Umbilical cord (tissue), 2 donors: Measurements from ENCODE around the gene GATA2. TPM values are rescaled to one million over a fixed set of nuclear protein-coding genes. Genes with fewer than 3 reads are reported as not detected.
A peak's percentile ranks its signal among the peaks of the same experiment; 100 is the strongest.

Experiments
- DNase-seq: peaks from one replicate; pipeline ENCODE4 v3.0.0-alpha.2; 2015; ENCODE audit warnings: low spot score
- total RNA-seq: library from RNA; depleted of rRNA; stranded (reverse); fragments of >200 nt; gene quantifications from one replicate; pipeline ENCODE4 v1.2.3, GENCODE V29; 2014; ENCODE audit warnings: low replicate concordance; ENCODE audit not compliant: insufficient read depth

GATA2 gene
- total RNA-seq, 1 donor from 2014 or later: 3.6 TPM

DNA sequence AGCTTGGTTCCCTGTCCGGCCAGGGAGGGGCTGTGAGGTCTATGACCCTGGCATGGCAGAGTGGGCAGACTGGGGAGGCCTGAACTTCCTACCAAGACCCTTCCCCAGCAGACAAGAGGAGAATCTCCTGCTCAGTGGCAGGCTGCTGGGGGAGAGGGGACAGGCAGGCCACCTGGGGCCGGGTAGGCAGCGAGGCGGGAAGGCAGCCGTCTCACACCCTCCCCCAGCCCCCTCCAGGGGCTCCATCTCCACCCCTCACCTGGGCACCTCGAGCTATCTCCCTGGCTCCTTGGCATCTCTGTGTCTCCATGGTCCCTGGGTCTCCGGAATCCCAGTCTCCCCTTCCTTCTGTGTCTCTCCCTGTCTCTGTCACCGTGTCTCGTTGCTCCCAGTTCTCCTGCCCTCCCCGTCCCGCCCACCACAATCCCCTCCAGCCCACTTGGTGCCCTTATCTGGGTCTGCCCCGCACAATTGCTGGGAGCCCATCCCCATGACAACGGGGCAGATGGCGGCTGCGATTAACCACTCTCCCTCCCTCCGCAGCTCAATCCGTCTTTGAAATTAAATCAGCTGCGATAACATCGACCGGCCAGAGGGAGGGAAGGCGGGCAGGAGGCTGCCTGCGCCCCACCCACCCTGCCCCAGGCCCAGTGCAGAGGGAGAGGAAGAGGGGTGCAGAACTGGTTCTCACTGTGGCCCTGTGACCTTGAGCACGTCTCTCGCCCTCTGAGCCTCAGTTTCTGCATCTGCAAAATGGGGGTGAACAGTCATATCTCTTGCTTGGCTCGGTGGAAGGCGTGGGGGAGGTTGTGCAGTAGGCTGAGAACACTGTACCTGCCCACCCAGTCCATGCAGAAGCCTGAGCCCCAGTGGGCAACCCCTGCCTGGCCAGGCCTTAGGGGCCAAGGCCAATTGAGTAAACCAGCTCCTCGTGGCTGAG, 36.0 kb downstream of the GATA2 start:
- peak; percentile 40 for DNase-seq

- DNase-seq: no peak
Measured at GRCh38 chr3:128455786-128456748, 36.9 kb downstream of the GATA2 start.

GRCh38 chr3:128455116-128455515, 37.9 kb downstream of the GATA2 start:
- no peak for DNase-seq

DNA sequence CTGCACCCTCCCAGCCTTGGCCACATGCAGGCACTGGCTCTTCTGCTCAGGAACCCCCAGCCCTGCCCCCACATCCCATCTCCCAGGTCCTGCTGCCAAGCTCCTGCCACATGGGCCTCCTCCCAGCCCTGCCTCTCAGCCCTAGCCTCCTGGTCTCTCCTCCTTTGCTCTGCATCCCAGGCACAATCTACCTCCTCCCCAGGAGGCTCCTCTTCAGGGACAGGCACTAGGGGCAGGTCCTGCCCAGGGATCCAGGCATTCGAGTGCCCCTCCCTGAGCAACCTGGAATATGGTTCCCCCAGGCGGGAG, 38.7 kb downstream of the GATA2 start:
- no peak for DNase-seq

DNA sequence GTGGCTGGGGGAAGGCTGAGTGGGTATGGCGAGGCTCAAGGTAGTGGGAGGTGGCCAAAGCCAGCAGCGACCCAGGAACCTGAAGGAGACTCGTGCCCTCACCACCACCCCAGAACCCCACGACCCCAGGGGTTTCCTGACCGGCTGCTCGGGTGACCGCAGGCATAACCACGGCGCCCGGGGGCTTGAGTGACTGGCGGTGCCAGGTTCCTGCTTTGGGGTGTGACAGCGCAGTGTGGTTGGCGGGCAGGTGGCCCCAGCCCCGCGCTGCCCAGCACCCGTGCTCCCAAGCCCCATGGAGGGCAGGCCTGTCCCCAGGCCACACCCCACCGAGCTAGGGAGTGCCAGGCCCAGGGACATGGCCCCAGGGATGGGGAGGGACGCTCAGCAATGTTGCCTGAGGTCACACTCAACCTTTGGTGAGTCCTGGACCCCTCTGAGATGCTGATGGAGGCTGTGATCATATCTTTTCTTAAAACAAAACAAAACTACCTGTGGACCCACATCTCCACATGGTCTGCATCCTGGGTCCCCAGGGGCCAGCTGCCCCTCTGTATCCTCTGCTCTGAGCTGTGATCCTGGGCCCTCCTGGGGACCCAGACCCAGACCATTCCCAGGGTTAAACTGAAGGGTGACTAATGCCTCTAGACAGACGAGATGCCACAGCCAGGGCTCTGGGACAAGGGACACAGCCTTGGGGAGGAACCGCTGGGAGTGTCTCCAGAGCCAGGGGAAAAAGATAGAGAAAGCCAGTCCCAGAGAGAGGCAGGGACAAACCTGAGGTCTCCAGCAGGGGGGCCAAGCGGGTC, 39.3 kb downstream of the GATA2 start:
- DNase-seq: no peak

GRCh38 chr3:128452678-128453275, 40.2 kb downstream of the GATA2 start:
- no peak for DNase-seq

- DNase-seq: peak; percentile 30
Measured at GRCh38 chr3:128452120-128452519, 40.9 kb downstream of the GATA2 start.

DNA sequence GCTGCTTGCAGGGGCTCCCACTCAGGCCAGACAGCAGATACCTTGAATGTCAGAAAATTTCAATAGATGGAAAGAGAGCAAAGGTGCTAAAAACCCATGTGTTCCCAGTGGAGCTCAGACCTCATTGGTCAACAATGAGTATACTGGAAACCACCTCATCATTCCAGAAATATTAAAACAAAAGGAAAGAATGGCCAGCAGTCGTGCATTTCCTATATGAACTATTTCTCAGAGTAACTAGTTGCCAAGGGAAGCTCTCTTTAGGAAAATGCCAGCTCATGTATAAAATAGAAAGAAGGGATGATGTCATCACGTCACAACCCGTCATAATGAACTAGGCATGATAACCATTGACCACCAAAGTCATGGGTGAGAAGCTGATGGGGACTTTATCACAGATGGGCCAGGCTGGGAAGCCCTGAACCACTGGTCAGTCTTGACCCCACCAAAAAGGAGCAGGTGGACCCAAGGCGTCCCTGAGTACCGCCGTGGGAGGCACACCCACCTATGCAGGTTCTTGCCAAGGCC, 43.8 kb downstream of the GATA2 start:
- DNase-seq: no peak

GRCh38 chr3:128448491-128448890, 44.5 kb downstream of the GATA2 start:
- DNase-seq: no peak

DNA sequence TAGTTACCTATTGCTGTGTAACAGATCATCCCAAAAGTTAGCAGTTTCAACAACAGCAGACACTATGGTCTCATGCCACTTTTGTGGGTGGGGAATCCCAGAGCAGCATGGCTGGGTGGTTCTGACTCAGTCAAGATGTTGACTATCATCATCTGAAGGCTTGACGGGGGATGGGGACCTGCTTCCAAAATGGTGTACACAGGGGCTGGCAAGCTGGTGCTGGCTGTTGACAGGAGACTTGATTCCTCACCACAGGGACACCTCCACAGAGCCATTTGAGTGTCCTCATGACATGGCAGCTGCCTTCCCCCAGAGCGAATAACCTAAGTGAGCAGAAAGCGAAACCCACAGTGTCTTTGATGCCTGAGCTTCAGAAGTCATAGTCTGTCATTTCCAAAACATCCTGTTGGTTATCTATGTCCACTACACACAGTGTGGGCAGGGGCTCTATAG, 45.4 kb downstream of the GATA2 start:
- DNase-seq: no peak

DNA sequence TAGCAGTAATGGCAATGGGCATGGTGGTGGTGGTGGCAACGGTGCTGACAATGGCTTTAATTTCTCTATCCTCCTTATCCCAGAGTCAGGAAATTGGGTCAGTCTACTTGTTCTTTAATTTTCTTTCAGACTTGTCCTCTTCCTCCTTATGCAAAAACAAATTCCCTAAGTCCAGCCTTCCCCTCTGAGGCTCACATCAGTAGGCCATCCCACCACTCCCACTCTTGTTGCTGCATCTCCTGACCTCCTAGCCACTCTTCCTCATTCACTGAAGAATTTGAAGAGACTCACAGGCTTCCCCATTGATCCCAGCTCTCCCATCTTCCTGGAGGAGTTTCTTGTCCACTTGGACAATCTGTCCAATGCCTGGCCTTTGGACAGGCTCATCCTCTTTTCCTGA, 46.2 kb downstream of the GATA2 start:
- DNase-seq: no peak

GRCh38 chr3:128445357-128445756, 47.6 kb downstream of the GATA2 start:
- no peak for DNase-seq

- no peak for DNase-seq
Measured at GRCh38 chr3:128443771-128444170, 49.2 kb downstream of the GATA2 start.

- DNase-seq: no peak
Measured at GRCh38 chr3:128442949-128443348, 50.1 kb downstream of the GATA2 start.

GRCh38 chr3:128442070-128442469, 50.9 kb downstream of the GATA2 start:
- DNase-seq: no peak

DNA sequence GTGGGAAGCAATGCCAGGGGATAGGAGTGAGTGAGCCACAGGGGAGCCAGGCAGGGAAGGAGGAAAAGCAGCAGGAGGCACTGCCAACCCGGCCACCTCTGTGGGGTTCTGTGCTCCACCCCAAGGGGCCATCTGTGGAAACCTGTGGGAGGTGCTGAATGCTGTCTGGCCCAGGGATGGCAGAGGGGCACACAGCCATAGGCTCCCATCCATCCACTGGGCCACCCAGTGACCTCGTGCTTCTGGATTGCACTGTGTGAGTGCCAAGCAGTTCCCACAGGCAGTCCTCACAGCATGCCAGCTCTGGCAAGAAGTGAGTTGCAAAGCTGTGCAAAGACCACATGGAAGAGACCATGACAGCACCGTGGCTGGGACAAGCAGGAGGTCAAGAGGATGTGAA, 53.8 kb downstream of the GATA2 start:
- no peak for DNase-seq

DNA sequence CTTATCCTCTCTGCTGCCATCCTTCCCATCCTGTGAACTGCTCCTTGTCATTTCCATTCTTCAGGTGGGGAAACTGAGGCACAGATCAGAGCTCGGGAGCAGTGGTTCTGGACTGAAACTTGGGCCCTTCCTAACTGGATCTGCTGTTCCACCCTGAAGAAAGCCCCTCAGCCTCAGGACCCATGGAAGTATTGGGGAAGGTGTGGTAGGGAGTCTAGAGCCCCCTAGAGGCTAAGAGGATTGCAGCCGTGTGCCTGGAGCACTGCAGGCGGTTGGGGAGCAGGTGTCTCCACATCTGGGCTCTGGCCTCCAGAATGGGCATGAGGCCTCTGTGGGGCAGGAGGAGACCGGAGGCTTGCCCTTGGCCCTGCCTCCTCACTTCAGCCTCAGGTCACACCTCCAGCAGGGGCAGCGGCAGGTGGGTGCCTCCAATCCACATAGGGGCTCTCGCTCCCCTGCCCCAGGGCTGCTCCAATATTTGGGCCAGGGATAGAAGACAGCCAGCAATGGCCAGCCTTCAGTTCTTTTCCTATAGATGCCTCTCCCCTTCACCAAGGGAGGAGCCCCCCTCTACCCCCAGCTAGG, 54.4 kb downstream of the GATA2 start:
- DNase-seq: no peak

DNA sequence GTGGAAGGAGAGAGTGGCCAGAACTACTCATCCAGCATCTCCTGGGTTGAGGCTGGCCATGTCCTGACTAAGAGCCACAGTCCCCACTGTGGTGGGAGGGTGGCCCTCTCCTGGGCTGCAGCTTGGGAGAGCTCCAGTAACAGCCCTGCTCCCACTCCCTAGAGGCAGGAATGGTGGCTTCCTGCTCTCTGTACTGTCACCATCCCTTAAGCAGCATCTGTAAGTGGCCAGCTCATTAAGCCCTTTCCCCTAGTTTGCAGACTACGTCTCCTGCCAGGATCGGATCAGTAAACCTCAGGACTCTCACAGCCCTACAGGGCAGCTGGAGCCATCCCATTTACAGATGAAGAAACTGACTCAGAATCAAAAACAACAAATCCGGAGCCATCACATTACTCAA, 56.8 kb downstream of the GATA2 start:
- no peak for DNase-seq

DNA sequence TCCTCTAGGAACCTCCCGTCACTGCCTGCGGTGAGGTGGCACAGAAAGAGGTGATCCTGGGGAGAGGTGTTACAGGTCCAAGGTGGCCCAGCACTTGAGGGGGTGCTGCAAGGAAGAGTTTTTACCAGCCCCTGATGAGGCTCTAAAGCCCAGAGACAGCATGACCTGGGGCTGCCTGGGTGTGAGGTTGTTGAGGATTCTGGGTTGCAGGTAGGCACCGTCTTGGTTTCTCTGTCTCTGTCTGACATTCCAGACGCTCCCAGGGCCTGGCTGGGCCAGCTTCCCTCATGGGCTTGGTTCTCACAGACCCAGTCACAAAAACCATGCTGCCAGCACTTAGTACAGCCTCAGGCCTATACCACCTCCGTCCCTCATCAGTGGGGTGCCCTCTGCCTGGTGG, 57.4 kb downstream of the GATA2 start:
- no peak for DNase-seq

GRCh38 chr3:128435058-128435457, 57.9 kb downstream of the GATA2 start:
- no peak for DNase-seq

DNA sequence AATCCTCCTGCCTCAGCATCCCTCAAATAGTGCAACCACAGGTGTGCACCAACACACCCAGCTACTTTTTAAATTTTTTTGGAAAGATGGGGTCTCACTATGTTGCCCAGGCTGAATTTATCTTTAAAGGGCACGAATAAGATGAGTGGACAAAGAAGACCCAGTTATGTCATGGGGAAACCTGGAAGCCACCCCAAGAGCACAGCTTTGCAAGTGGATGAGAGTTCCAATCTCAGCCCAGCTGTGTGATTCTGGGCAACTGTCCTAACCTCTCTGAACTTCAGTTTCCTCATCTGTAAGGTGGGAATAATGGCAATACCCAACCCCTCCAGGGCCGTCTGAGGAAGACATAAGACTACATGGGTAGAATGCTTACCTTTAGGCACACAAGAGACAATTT, 58.5 kb downstream of the GATA2 start:
- DNase-seq: no peak
